Cardiac septum (tissue), 1 donor: ENCODE results near the gene TUBAL3. TPM values are rescaled to one million over a fixed set of nuclear protein-coding genes. Genes with fewer than 3 reads are reported as not detected.

Source experiments
- DNase-seq: peaks from one replicate; pipeline ENCODE4 v3.0.0-alpha.2; 2020; ENCODE audit warnings: low spot score
- intact Hi-C: fragments of 100-400 bp; cut with DNase I; formaldehyde crosslinking; loops from one replicate; pipeline ENCODE4 v1.14.0; 2022
- long read RNA-seq: library from polyadenylated mRNA; unstranded; transcript quantifications from one replicate; pipeline ENCODE4 v2.0.0, GENCODE V29; 2021
- total RNA-seq: library from RNA; stranded (reverse); fragmentation: NEBNext Ultra II Directional; extraction: Animal tissue kit (Norgen Biotek cat#: 25700); gene quantifications from one replicate; pipeline ENCODE4 v1.2.1, GENCODE V29; 2021
- donor health status: DM: no; HTN: no; CAD: no.

TUBAL3 gene
- total RNA-seq = 0.40 TPM
- long read RNA-seq = 0 reads

DNA sequence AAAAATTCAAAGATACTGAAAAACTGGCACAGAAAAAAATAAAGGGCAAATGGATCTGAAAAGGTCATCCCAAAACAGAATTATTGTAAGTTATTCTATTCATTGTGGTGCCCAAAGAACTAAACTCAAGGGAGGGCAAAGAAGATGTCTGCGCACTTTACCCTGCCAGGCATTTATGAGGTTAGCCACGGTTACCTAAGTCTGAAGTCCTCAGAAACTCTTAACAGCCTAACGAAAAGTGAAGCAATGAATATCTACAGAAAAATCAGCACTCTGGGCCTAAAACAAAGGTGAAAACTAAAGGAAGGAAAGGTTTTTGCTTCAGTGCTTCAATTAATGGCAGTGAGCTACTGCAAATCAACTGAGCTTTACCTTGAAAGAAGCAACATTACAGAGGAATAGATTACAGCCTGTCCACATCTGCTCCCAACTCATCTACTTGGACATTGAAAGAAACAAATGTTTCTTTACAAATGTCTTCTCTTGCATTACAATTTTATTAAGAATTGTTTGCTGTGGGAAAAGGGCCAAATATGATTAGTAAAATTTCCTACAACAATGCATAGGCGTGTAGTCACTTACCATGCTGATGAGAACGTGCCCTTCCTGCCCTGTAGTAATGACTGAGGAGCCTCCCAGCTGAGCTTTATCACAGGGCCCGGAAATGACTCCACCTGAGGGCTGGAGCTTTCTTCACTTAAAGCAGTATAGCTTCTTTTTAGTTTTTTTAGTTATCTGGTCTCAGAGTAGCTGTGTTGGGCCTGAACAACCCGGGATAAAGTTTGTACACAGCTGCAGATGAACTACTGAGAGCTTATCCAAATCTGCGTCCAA is at the start of gene TUBAL3:
TUBAL3 (minus strand) TSS at position 621 of the 834 bp plus-strand sequence; CDS start at position 585, 36 bp downstream.
- DNase-seq = no peak
- intact Hi-C loops = no loop called here

GRCh38 chr10:5453749-5454489 is 49.3 kb upstream of the TUBAL3 start:
- no peak for DNase-seq
- intact Hi-C loops = no loop called here

- intact Hi-C loops = no loop called here
These were observed 46.2 kb upstream of the TUBAL3 start for GRCh38 chr10:5450605-5451384.

DNA sequence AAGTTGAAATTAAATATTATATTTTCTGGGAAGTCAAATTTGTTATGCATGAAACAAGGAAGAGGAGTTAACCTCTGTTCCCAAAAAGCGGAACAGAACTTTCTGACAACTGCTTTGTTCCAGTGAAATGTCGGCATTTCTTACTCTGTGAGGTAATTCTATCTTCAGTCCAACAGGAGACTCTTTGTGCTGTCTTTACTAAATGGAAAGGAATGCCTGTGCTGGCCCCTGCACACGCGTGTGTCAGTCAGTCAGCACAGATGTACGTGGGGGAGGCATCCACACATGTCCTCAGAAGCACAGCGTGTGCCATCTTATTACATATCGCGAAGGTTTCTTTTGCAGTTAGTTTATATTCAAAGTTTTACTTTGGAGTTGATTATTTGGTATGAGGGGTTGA is 45.2 kb upstream of the TUBAL3 start:
- intact Hi-C loops = loop anchor here (10.0 kb wide), 1 partner anchor 95 kb away; no protein-coding TSS in a partner anchor
- no peak for DNase-seq

More at GRCh38 chr10:5450605-5451384, 46.2 kb upstream of the TUBAL3 start:
- no peak for DNase-seq

DNA sequence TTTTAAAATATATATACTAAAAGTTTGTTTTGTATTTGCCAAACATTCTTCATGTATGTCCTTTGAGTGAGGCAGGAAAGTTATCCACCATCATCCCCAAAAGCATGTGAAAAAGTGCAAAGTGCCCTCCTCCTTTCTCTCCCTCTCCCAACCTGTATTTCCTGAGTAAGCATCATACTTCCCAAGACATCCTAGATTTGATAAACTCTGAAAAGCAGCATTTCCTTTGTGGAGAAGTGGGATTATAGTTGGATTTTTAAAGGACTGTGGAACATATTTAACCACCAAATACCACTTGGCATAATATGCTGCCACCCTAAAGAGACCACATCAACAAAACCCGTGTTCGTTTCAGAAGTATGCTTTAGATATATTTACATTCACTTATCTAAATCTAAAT is 44.6 kb upstream of the TUBAL3 start:
- no peak for DNase-seq
- intact Hi-C loops = loop anchor here (10.0 kb wide), 1 partner anchor 96 kb away; no protein-coding TSS in a partner anchor

- intact Hi-C loops = loop anchor here (10.0 kb wide), 1 partner anchor 96 kb away; no protein-coding TSS in a partner anchor
- DNase-seq = no peak
These were observed 43.8 kb upstream of the TUBAL3 start for GRCh38 chr10:5448333-5449001.

DNA sequence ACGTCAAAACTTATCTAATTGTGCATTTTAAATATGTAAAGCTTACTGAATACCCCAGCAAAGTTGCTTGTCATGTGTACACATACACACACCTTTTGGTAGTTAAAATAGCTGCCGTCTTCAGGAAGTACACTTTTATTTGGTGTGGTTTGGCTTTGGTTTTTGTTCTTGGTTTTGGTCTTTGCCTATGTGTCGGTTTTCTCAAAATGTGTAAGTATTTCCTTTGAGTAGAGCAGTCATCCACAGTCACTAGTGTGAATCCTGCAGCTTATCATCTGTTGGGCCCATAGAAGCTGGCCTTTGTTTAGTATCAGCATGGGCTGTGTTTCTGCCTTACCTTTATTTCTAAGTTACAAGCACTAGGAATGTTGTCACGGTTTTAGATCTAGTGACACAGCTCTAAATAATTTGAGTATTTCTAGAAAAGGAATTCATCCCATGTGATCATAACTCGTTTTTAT is 43.0 kb upstream of the TUBAL3 start:
- intact Hi-C loops = loop anchor here (10.0 kb wide), 1 partner anchor 97 kb away; no protein-coding TSS in a partner anchor
- DNase-seq = no peak

DNA sequence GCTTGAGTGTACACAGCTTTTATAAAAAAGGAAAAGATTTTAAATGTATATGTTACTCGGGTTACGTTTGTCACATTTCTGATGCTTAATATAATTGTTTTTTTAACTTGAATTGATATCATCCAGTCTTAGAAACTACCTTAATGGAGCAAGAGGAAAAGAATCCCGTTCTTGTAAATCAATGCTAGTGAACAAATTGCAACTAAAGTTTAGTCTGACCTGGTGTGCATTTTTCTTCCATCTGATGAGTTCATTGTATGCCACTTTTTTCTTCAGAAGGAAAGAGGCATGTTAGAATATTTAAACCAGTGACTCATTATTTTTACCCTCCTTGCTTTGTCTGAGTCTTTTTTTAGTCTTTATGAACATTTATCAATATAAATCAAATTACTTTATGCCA is 42.4 kb upstream of the TUBAL3 start:
- intact Hi-C loops = loop anchor here (10.0 kb wide), 1 partner anchor 98 kb away; no protein-coding TSS in a partner anchor
- no peak for DNase-seq

DNA sequence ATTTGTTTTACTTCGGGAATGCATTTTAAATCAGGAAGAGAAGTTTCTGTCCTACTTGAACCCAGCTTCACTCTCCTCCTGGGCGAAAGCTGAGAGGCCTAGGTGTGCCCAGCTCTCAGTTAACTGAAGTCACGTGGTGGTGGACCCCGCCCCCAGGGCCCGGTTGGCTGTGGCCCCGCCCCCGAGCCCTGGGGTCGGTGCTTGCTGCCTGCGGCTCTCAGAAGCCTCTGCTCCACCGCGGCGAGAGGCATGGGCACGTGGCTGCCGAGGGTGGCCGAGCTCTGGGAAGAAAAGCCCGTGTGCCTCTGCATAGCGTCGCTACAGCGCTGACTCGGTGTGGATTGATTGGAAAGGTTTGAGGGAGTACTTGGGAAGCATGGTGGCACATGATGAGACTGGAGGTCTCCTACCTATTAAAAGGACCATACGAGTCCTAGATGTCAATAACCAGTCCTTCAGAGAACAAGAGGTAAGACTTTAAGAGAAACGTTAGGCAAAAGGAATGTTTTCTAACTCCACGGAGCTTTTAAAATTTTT is 41.8 kb upstream of the TUBAL3 start:
- intact Hi-C loops = loop anchor here (10.0 kb wide), 1 partner anchor 98 kb away; no protein-coding TSS in a partner anchor
- DNase-seq = peak; percentile 93

DNA sequence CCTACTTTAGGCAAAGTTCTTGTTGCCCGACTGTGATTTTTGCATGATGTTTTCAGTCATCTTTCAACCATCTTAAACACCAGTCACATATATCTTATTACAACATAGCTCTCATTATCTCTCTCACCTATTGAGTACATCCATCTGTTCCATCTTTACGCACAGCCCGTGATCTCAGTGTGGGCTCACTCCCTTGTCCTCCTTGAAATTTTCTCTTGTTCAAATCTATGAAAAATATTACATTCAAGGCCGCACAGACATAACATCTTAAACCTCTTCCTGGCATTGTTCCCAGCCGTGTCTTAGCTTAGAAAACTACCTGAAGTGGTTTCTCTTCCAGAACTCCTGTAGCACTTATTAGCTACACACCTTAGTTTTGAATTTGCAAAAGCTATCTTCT is 40.4 kb upstream of the TUBAL3 start:
- DNase-seq = no peak
- intact Hi-C loops = loop anchor here (10.0 kb wide), 1 partner anchor 100 kb away; no protein-coding TSS in a partner anchor

- intact Hi-C loops = loop anchor here (5.0 to 10.0 kb wide), 2 partner anchors 101 to 429 kb away; no protein-coding TSS in a partner anchor
- no peak for DNase-seq
These were observed 38.8 kb upstream of the TUBAL3 start for GRCh38 chr10:5443429-5443828.

GRCh38 chr10:5442990-5443370 is 38.4 kb upstream of the TUBAL3 start:
- intact Hi-C loops = loop anchor here (1.0 to 10.0 kb wide), 3 partner anchors 102 to 429 kb away; no protein-coding TSS in a partner anchor
- DNase-seq = no peak

DNA sequence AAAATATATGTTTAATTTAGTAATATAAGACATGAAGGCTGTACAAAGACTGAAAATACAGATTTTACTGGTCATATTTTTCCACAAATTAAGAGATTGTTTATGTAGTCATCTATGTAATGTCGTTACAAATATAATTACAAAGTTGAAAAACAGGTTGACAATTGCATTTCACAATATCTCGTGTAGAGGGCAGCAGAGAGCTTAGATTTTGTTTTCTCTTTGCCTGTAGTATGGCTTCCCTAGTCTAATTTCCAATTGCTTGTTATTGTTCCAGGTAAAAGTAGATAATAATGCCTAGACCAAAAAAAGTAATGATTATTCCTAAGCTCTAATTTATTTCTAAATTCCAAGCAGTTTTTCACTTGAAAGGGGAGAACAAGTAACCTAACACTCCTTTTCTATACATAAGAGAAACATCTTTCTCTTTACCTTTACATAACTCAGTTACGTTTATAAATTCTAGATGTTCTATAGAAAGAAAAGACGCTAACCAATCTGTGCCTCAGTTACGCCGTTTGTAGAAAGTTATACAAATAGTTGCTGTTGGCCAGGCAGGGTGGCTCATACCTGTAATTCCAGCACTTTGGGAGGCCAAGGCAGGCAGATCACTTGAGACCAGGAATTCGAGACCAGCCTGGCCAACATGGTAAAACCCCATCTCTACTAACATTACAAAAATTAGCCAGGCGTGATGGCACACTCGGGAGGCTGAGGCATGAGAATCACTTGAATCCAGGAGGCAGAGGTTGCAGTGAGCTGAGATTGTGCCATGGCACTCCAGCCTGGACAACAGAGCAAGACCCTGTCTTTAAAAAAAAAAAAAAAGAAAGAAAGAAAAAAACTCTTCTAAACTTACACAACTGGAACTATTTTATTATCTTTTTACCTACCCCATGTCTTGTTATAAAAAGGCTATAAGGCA is 37.7 kb upstream of the TUBAL3 start:
- intact Hi-C loops = loop anchor here (1.0 to 10.0 kb wide), 3 partner anchors 102 to 430 kb away; no protein-coding TSS in a partner anchor
- no peak for DNase-seq

DNA sequence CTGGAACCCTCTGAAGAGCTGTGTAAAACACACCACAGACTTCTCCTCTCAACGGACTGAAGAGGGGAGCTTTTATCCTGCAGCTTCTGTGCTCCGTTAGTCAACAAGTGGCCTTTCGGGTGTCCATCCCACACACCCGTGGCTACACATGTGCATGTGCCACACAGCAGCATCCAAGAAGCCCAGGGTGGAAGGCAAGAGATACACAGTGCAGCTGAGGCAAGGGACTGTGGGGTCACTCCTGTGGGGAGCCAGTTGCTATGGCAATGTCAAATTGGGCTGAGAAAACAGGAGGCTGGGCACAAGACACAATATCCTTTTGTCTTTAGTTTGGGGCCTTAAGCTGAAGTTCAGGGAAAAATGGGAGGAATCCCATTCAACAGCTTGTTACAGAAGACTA is 36.5 kb upstream of the TUBAL3 start:
- intact Hi-C loops = loop anchor here (5.0 to 10.0 kb wide), 2 partner anchors 104 to 431 kb away; no protein-coding TSS in a partner anchor

DNA sequence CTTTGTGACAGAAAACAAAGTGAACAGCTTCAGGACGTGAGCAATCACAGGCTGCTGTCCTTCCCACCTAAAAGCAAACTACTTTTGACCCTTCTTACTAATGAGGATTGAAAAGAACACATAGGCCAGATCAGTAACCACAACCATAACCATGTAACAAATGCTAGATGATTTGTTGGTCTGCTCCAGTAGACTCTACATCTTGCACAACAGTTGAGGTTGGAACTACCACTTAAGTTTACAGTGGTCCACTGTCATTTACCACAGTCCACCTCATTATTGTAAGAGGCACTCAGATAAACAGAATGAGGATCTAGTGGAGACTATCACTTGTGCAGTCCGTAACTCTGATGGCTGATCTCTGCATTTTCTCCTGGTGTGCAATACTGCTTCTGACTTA is 35.6 kb upstream of the TUBAL3 start:
- no peak for DNase-seq
- intact Hi-C loops = loop anchor here (5.0 to 10.0 kb wide), 2 partner anchors 105 to 432 kb away; no protein-coding TSS in a partner anchor

More for the DNA sequence above, 36.5 kb upstream of the TUBAL3 start:
- DNase-seq = no peak

GRCh38 chr10:5435328-5435727 is 30.7 kb upstream of the TUBAL3 start:
- no peak for DNase-seq
- intact Hi-C loops = no loop called here
